HEK293 (cell line): ENCODE data around the gene TCEA2.
A peak's percentile ranks its signal among the peaks of the same experiment; 100 is the strongest.

ENCODE experiments used
- FEZF1 ChIP-seq: fragments of 450-650 bp; formaldehyde crosslinking; IDR thresholded peaks from 2 replicates; pipeline ENCODE4 v1.5.1; 2016; ENCODE audit warnings: missing biosample characterization, missing genetic modification characterization
- GLI2 ChIP-seq: fragments of 450-650 bp; formaldehyde crosslinking; IDR thresholded peaks from 2 replicates; pipeline ENCODE4; 2017; ENCODE audit warnings: missing biosample characterization, missing genetic modification characterization, low read depth, borderline replicate concordance
- GLI4 ChIP-seq: fragments of 450-650 bp; formaldehyde crosslinking; IDR thresholded peaks from 2 replicates; pipeline ENCODE4 v1.5.1; 2016; ENCODE audit warnings: missing biosample characterization, missing genetic modification characterization
- KLF9 ChIP-seq: fragments of 450-650 bp; formaldehyde crosslinking; IDR thresholded peaks from 2 replicates; pipeline ENCODE4 v1.5.1; 2016; ENCODE audit warnings: missing biosample characterization, missing genetic modification characterization, low read depth
- PRDM2 ChIP-seq: fragments of 450-650 bp; formaldehyde crosslinking; IDR thresholded peaks from 2 replicates; pipeline ENCODE4 v1.5.1; 2016; ENCODE audit warnings: missing biosample characterization, missing genetic modification characterization, borderline replicate concordance
- SCRT2 ChIP-seq: fragments of 450-650 bp; formaldehyde crosslinking; IDR thresholded peaks from 2 replicates; pipeline ENCODE4 v1.5.1; 2016; ENCODE audit warnings: missing biosample characterization, missing genetic modification characterization
- TCF7L2 ChIP-seq: IDR thresholded peaks from 2 replicates; pipeline ENCODE4 v1.6.1; 2011; ENCODE audit warnings: low read depth, mild to moderate bottlenecking, inconsistent platforms, low read length, moderate library complexity, borderline replicate concordance
- ZBTB10 ChIP-seq: fragments of 450-650 bp; formaldehyde crosslinking; IDR thresholded peaks from 2 replicates; pipeline ENCODE4 v1.5.1; 2016; ENCODE audit warnings: missing biosample characterization, missing genetic modification characterization
- ZBTB17 ChIP-seq: fragments of 450-650 bp; formaldehyde crosslinking; IDR thresholded peaks from 2 replicates; pipeline ENCODE4 v1.5.1; 2016; ENCODE audit warnings: missing biosample characterization, missing genetic modification characterization
- ZBTB48 ChIP-seq: fragments of 450-650 bp; formaldehyde crosslinking; IDR thresholded peaks from 2 replicates; pipeline ENCODE4 v1.5.1; 2016; ENCODE audit warnings: missing biosample characterization, missing genetic modification characterization
- ZFP69B ChIP-seq: fragments of 450-650 bp; formaldehyde crosslinking; IDR thresholded peaks from 2 replicates; pipeline ENCODE4 v1.5.1; 2016; ENCODE audit warnings: missing biosample characterization, missing genetic modification characterization
- ZNF16 ChIP-seq: fragments of 450-650 bp; formaldehyde crosslinking; IDR thresholded peaks from 2 replicates; pipeline ENCODE4 v1.5.1; 2016; ENCODE audit warnings: low read depth, missing biosample characterization, missing genetic modification characterization
- ZNF223 ChIP-seq: fragments of 450-650 bp; formaldehyde crosslinking; IDR thresholded peaks from 2 replicates; pipeline ENCODE4 v1.5.1; 2016; ENCODE audit warnings: missing biosample characterization, missing genetic modification characterization
- ZNF274 ChIP-seq, 2 experiments: fragments of 200-500 bp in 1 of 2; fragments of 450-650 bp in 1 of 2; sonication (Bioruptor generic) in 1 of 2; formaldehyde crosslinking in 1 of 2; IDR thresholded peaks; 2 replicates each; pipeline versions ENCODE4 v1.5.1 to v1.6.1; 2014 to 2016; ENCODE audit warnings: borderline replicate concordance in 1 of 2, inconsistent platforms in 1 of 2, low read length in 1 of 2, missing biosample characterization in 1 of 2, missing genetic modification characterization in 1 of 2
- ZNF341 ChIP-seq: fragments of 450-650 bp; formaldehyde crosslinking; IDR thresholded peaks from 2 replicates; pipeline ENCODE4; 2016; ENCODE audit warnings: low read depth, missing biosample characterization, missing genetic modification characterization
- ZNF37A ChIP-seq: fragments of 450-650 bp; IDR thresholded peaks from 2 replicates; pipeline ENCODE4 v1.5.1; 2018; ENCODE audit warnings: missing biosample characterization, missing genetic modification characterization
- ZNF394 ChIP-seq: fragments of 450-650 bp; formaldehyde crosslinking; IDR thresholded peaks from 2 replicates; pipeline ENCODE4 v1.5.1; 2016; ENCODE audit warnings: missing biosample characterization, missing genetic modification characterization, mild to moderate bottlenecking, moderate library complexity, borderline replicate concordance
- ZNF488 ChIP-seq: fragments of 450-650 bp; formaldehyde crosslinking; IDR thresholded peaks from 2 replicates; pipeline ENCODE4 v1.5.1; 2016; ENCODE audit warnings: missing biosample characterization, missing genetic modification characterization
- ZNF501 ChIP-seq: fragments of 450-650 bp; formaldehyde crosslinking; IDR thresholded peaks from 2 replicates; pipeline ENCODE4 v1.5.1; 2016; ENCODE audit warnings: missing biosample characterization, missing genetic modification characterization
- ZNF529 ChIP-seq: fragments of 450-650 bp; formaldehyde crosslinking; IDR thresholded peaks from 2 replicates; pipeline ENCODE4 v1.5.1; 2017; ENCODE audit warnings: missing genetic modification characterization, missing biosample characterization; ENCODE audit not compliant: insufficient replicate concordance
- ZNF555 ChIP-seq: fragments of 450-650 bp; formaldehyde crosslinking; conservative IDR thresholded peaks from 2 replicates; pipeline ENCODE4 v1.5.1; 2017; ENCODE audit warnings: missing biosample characterization, mild to moderate bottlenecking, missing genetic modification characterization, inconsistent platforms
- ZNF585B ChIP-seq: fragments of 450-650 bp; formaldehyde crosslinking; IDR thresholded peaks from 2 replicates; pipeline ENCODE4 v1.5.1; 2016; ENCODE audit warnings: missing biosample characterization, missing genetic modification characterization
- ZNF621 ChIP-seq: fragments of 450-650 bp; formaldehyde crosslinking; IDR thresholded peaks from 2 replicates; pipeline ENCODE4 v1.5.1; 2017; ENCODE audit warnings: missing biosample characterization, missing genetic modification characterization
- ZNF658 ChIP-seq: fragments of 450-650 bp; formaldehyde crosslinking; IDR thresholded peaks from 2 replicates; pipeline ENCODE4; 2016; ENCODE audit warnings: missing biosample characterization, missing genetic modification characterization
- ZNF660 ChIP-seq: fragments of 450-650 bp; IDR thresholded peaks from 2 replicates; pipeline ENCODE4 v1.5.1; 2018; ENCODE audit warnings: missing biosample characterization, mild to moderate bottlenecking, missing genetic modification characterization
- ZNF777 ChIP-seq: fragments of 450-650 bp; formaldehyde crosslinking; IDR thresholded peaks from 2 replicates; pipeline ENCODE4 v1.5.1; 2017; ENCODE audit warnings: missing biosample characterization, missing genetic modification characterization, borderline replicate concordance
- ZNF785 ChIP-seq: fragments of 450-650 bp; formaldehyde crosslinking; IDR thresholded peaks from 2 replicates; pipeline ENCODE4 v1.5.1; 2016; ENCODE audit warnings: missing biosample characterization, missing genetic modification characterization
- ZNF791 ChIP-seq: fragments of 450-650 bp; formaldehyde crosslinking; IDR thresholded peaks from 2 replicates; pipeline ENCODE4 v1.5.1; 2016; ENCODE audit warnings: missing biosample characterization, missing genetic modification characterization
- ZSCAN23 ChIP-seq: fragments of 450-650 bp; formaldehyde crosslinking; IDR thresholded peaks from 2 replicates; pipeline ENCODE4 v1.5.1; 2016; ENCODE audit warnings: missing biosample characterization, missing genetic modification characterization
- ZSCAN30 ChIP-seq: fragments of 450-650 bp; IDR thresholded peaks from 2 replicates; pipeline ENCODE4 v1.5.1; 2018; ENCODE audit warnings: missing biosample characterization, mild to moderate bottlenecking, missing genetic modification characterization, moderate library complexity

Gene TCEA2

GRCh38 chr20:64038565-64039292 lies 24.3 kb upstream of the TCEA2 start (continued):
- TF ChIP-seq ZNF621 (no peak), PRDM2 (tag by site-specific recombination) (no peak), KLF9 (peak; percentile 53; the same call in 1 of the 2 replicates), ZNF274 (IDR thresholded peaks at IDR 0.05; ENCODE audit: low read length) (no peak), ZNF274 (tag by site-specific recombination; IDR thresholded peaks at IDR 0.05; ENCODE audit: borderline replicate concordance) (no peak), GLI2 (tag by site-specific recombination) (no peak), ZBTB48 (peak; percentile 68; the same call in 1 of the 2 replicates), ZNF777 (tag by site-specific recombination) (peak; percentile 73), SCRT2 (tag by site-specific recombination) (peak; percentile 70), ZSCAN23 (no peak), ZNF658 (tag by site-specific recombination) (no peak), ZNF341 (peak; percentile 65), ZNF785 (no peak), ZNF223 (tag by site-specific recombination) (no peak), ZNF791 (tag by site-specific recombination) (no peak), ZNF16 (tag by site-specific recombination) (no peak), ZFP69B (peak; percentile 19; the same call in 1 of the 2 replicates), ZNF37A (tag by site-specific recombination) (no peak), ZNF501 (tag by site-specific recombination) (no peak), ZNF529 (no peak), ZSCAN30 (peak; percentile 63), ZNF585B (tag by site-specific recombination) (no peak), ZNF660 (no peak), ZBTB17 (tag by site-specific recombination) (peak; percentile 79), GLI4 (tag by site-specific recombination) (no peak), ZNF488 (tag by site-specific recombination) (no peak), ZNF555 (tag by site-specific recombination) (no peak), ZNF394 (tag by site-specific recombination) (peak; percentile 51; the same call in 1 of the 2 replicates), ZBTB10 (tag by site-specific recombination) (peak; percentile 72), TCF7L2 (no peak), FEZF1 (tag by site-specific recombination) (no peak)
